Trophoblast cell (in vitro differentiated cells and primary cell): Measurements from ENCODE around the gene MME.

Experiments
- DNase-seq, 2 donors: peaks; one replicate each; pipeline ENCODE4 v3.0.0-alpha.2; 2016
- H2AFZ ChIP-seq: 2 replicates; pipeline ENCODE4 v1.6.1; 2013; ENCODE audit warnings: low read length, moderate library complexity, mild to moderate bottlenecking; ENCODE audit not compliant: insufficient read depth, poor library complexity
- H2AK5ac ChIP-seq: 2 replicates; pipeline ENCODE4 v1.6.1; 2013; ENCODE audit warnings: mild to moderate bottlenecking, low read length
- H2BK120ac ChIP-seq: 2 replicates; pipeline ENCODE4 v1.6.1; 2013; ENCODE audit warnings: low read length, mild to moderate bottlenecking, moderate library complexity; ENCODE audit not compliant: insufficient read depth, poor library complexity
- H2BK12ac ChIP-seq: 2 replicates; pipeline ENCODE4 v1.6.1; 2013; ENCODE audit warnings: mild to moderate bottlenecking, low read length, moderate library complexity
- H2BK5ac ChIP-seq: 2 replicates; pipeline ENCODE4 v1.6.1; 2013; ENCODE audit warnings: low read length, low read depth, moderate library complexity, mild to moderate bottlenecking; ENCODE audit not compliant: poor library complexity
- H3K14ac ChIP-seq: 2 replicates; pipeline ENCODE4 v1.6.1; 2013; ENCODE audit warnings: mild to moderate bottlenecking, low read length
- H3K18ac ChIP-seq: 2 replicates; pipeline ENCODE4 v1.6.1; 2013; ENCODE audit warnings: mild to moderate bottlenecking, low read length
- H3K23ac ChIP-seq: 2 replicates; pipeline ENCODE4 v1.6.1; 2013; ENCODE audit warnings: low read length
- H3K27ac ChIP-seq: 2 replicates; pipeline ENCODE4 v1.5.1; 2013; ENCODE audit warnings: low read depth, mild to moderate bottlenecking, inconsistent platforms, low read length, moderate library complexity
- H3K27me3 ChIP-seq: 2 replicates; pipeline ENCODE4 v1.6.1; 2013; ENCODE audit warnings: inconsistent platforms, mild to moderate bottlenecking, low read length, moderate library complexity; ENCODE audit not compliant: insufficient read depth
- H3K36me3 ChIP-seq, 2 experiments: 1 replicate in 1 of 2; 2 replicates in 1 of 2; pipeline ENCODE4 v1.6.1; 2013; ENCODE audit warnings: low read length in 2 of 2, mild to moderate bottlenecking in 2 of 2, moderate library complexity in 1 of 2; ENCODE audit not compliant: insufficient read depth in 2 of 2, control insufficient read depth in 1 of 2
- H3K4ac ChIP-seq: 2 replicates; pipeline ENCODE4 v1.6.1; 2013; ENCODE audit warnings: low read depth, mild to moderate bottlenecking, low read length, moderate library complexity
- H3K4me1 ChIP-seq, 2 experiments: 1 replicate in 1 of 2; 2 replicates in 1 of 2; pipeline ENCODE4 v1.6.1; 2013; ENCODE audit warnings: low read length in 2 of 2, mild to moderate bottlenecking in 2 of 2, moderate library complexity in 1 of 2; ENCODE audit not compliant: insufficient read depth in 2 of 2, control insufficient read depth in 1 of 2
- H3K4me2 ChIP-seq: 2 replicates; pipeline ENCODE4 v1.6.1; 2013; ENCODE audit warnings: inconsistent platforms, mild to moderate bottlenecking, low read length, moderate library complexity
- H3K4me3 ChIP-seq: 2 replicates; pipeline ENCODE4 v1.5.1; 2013; ENCODE audit warnings: mild to moderate bottlenecking, low read depth, low read length, inconsistent platforms
- H3K79me1 ChIP-seq: one replicate; pipeline ENCODE4 v1.6.1; 2013; ENCODE audit warnings: low read length
- H3K79me2 ChIP-seq: 2 replicates; pipeline ENCODE4 v1.6.1; 2013; ENCODE audit warnings: low read length, mild to moderate bottlenecking; ENCODE audit not compliant: control insufficient read depth, insufficient read depth, poor library complexity
- H3K9ac ChIP-seq: 2 replicates; pipeline ENCODE4 v1.6.1; 2013; ENCODE audit warnings: mild to moderate bottlenecking, low read length
- H3K9me3 ChIP-seq: 2 replicates; pipeline ENCODE4 v1.6.1; 2013; ENCODE audit warnings: low read depth, mild to moderate bottlenecking, control low read depth, inconsistent platforms, low read length; ENCODE audit not compliant: insufficient read depth
- H4K12ac ChIP-seq: 2 replicates; pipeline ENCODE4 v1.6.1; 2013; ENCODE audit warnings: low read depth, mild to moderate bottlenecking, low read length, moderate library complexity
- H4K8ac ChIP-seq: 2 replicates; pipeline ENCODE4 v1.6.1; 2013; ENCODE audit warnings: low read depth, mild to moderate bottlenecking, low read length, moderate library complexity
- H4K91ac ChIP-seq: one replicate; pipeline ENCODE4 v1.6.1; 2013; ENCODE audit warnings: low read depth, mild to moderate bottlenecking, low read length, moderate library complexity
- WGBS: extraction: QIAGEN DNeasy Blood & Tissue Kit; methylation state at CpG from one replicate; pipeline ENCODE4 v1.1.7; 2013; ENCODE audit warnings: missing lambda C conversion rate; ENCODE audit not compliant: insufficient read length, insufficient coverage; ENCODE audit errors: extremely low coverage; 5-methylcytosine and 5-hydroxymethylcytosine counted together

MME gene

GRCh38 chr3:155185631-155186071 lies 105.5 kb downstream of the MME start:
- H3K4me2 ChIP-seq = no peak overlapping the region
- H2BK5ac ChIP-seq = no peak overlapping the region
- H3K27ac ChIP-seq = no peak overlapping the region
- H2AK5ac ChIP-seq = no peak overlapping the region
- H3K9ac ChIP-seq = no peak overlapping the region
- no peaks in the 10 kb centered on the region for H3K27me3 ChIP-seq
- no peak overlapping the region for H4K12ac ChIP-seq
- H4K91ac ChIP-seq = no peak overlapping the region
- peak in 1 of 2 donors; percentile 17 for DNase-seq
- H3K9me3 ChIP-seq = no peaks in the 10 kb centered on the region
- no peak overlapping the region for H2BK12ac ChIP-seq
- H3K4me1 ChIP-seq = no peaks in the 10 kb centered on the region
- H2AFZ ChIP-seq = no peak overlapping the region
- no peak overlapping the region for H3K23ac ChIP-seq
- no peak overlapping the region for H3K18ac ChIP-seq
- no peaks in the 10 kb centered on the region for H3K79me2 ChIP-seq
- no peaks in the 10 kb centered on the region for H3K79me1 ChIP-seq
- H3K36me3 ChIP-seq = no peaks in the 10 kb centered on the region
- no peak overlapping the region for H3K4ac ChIP-seq
- H2BK120ac ChIP-seq = no peak overlapping the region
- H4K8ac ChIP-seq = no peak overlapping the region
- H3K4me3 ChIP-seq = no peak overlapping the region
- no CpG with 5 or more reads among the region's 2 CpGs for WGBS
- H3K14ac ChIP-seq = no peak overlapping the region

- no peak overlapping the region for H3K14ac ChIP-seq
- WGBS = no CpG with 5 or more reads among the region's 2 CpGs
- no peak overlapping the region for H2BK12ac ChIP-seq
- no peak overlapping the region for H3K9ac ChIP-seq
- no peak overlapping the region for H3K4me2 ChIP-seq
- H3K79me1 ChIP-seq = no peaks in the 10 kb centered on the region
- no peak overlapping the region for H2AFZ ChIP-seq
- no peaks in the 10 kb centered on the region for H3K79me2 ChIP-seq
- no peaks in the 10 kb centered on the region for H3K9me3 ChIP-seq
- H3K4ac ChIP-seq = no peak overlapping the region
- H3K18ac ChIP-seq = no peak overlapping the region
- DNase-seq = no peak
- H3K4me1 ChIP-seq = no peaks in the 10 kb centered on the region
- no peak overlapping the region for H3K23ac ChIP-seq
- no peak overlapping the region for H2BK5ac ChIP-seq
- H4K91ac ChIP-seq = no peak overlapping the region
- no peak overlapping the region for H2BK120ac ChIP-seq
- no peak overlapping the region for H4K12ac ChIP-seq
- H3K36me3 ChIP-seq = no peaks in the 10 kb centered on the region
- H3K27me3 ChIP-seq = no peaks in the 10 kb centered on the region
- no peak overlapping the region for H4K8ac ChIP-seq
- H2AK5ac ChIP-seq = no peak overlapping the region
- no peak overlapping the region for H3K27ac ChIP-seq
- H3K4me3 ChIP-seq = no peak overlapping the region
These were observed 107.9 kb downstream of the MME start for GRCh38 chr3:155188031-155188430.

- no peak for DNase-seq
- no peak overlapping the region for H3K27ac ChIP-seq
- no peak overlapping the region for H4K91ac ChIP-seq
- no CpG with 5 or more reads among the region's 4 CpGs for WGBS
- H3K27me3 ChIP-seq = no peaks in the 10 kb centered on the region
- no peaks in the 10 kb centered on the region for H3K79me2 ChIP-seq
- H3K23ac ChIP-seq = no peak overlapping the region
- no peak overlapping the region for H2AK5ac ChIP-seq
- no peaks in the 10 kb centered on the region for H3K36me3 ChIP-seq
- no peak overlapping the region for H3K14ac ChIP-seq
- H2AFZ ChIP-seq = no peak overlapping the region
- H3K9ac ChIP-seq = no peak overlapping the region
- H3K9me3 ChIP-seq = no peaks in the 10 kb centered on the region
- no peaks in the 10 kb centered on the region for H3K4me1 ChIP-seq
- no peak overlapping the region for H2BK120ac ChIP-seq
- no peak overlapping the region for H3K4ac ChIP-seq
- no peak overlapping the region for H4K12ac ChIP-seq
- no peak overlapping the region for H4K8ac ChIP-seq
- no peak overlapping the region for H3K4me3 ChIP-seq
- H3K18ac ChIP-seq = no peak overlapping the region
- H2BK12ac ChIP-seq = no peak overlapping the region
- no peak overlapping the region for H2BK5ac ChIP-seq
- no peak overlapping the region for H3K4me2 ChIP-seq
- H3K79me1 ChIP-seq = no peaks in the 10 kb centered on the region
These were observed 109.4 kb downstream of the MME start for GRCh38 chr3:155189478-155189877.

GRCh38 chr3:155190691-155191090 lies 110.6 kb downstream of the MME start:
- H2AFZ ChIP-seq = no peak overlapping the region
- H3K4me2 ChIP-seq = no peak overlapping the region
- no peak overlapping the region for H4K91ac ChIP-seq
- H3K9ac ChIP-seq = no peak overlapping the region
- H3K27ac ChIP-seq = no peak overlapping the region
- H2BK5ac ChIP-seq = no peak overlapping the region
- H3K18ac ChIP-seq = no peak overlapping the region
- no peaks in the 10 kb centered on the region for H3K36me3 ChIP-seq
- no peak overlapping the region for H3K4me3 ChIP-seq
- H3K9me3 ChIP-seq = no peaks in the 10 kb centered on the region
- H3K4me1 ChIP-seq = no peaks in the 10 kb centered on the region
- H3K14ac ChIP-seq = no peak overlapping the region
- no peak overlapping the region for H3K4ac ChIP-seq
- H4K8ac ChIP-seq = no peak overlapping the region
- H2BK12ac ChIP-seq = no peak overlapping the region
- H3K79me1 ChIP-seq = no peaks in the 10 kb centered on the region
- no peak for DNase-seq
- H3K79me2 ChIP-seq = no peaks in the 10 kb centered on the region
- no peaks in the 10 kb centered on the region for H3K27me3 ChIP-seq
- no peak overlapping the region for H2BK120ac ChIP-seq
- no peak overlapping the region for H2AK5ac ChIP-seq
- H3K23ac ChIP-seq = no peak overlapping the region
- H4K12ac ChIP-seq = no peak overlapping the region
